ENCODE measurements around the gene FOXO3. TPM values are rescaled to one million over a fixed set of nuclear protein-coding genes. Genes with fewer than 3 reads are reported as not detected.

FOXO3 gene
- polyA plus RNA-seq, 1 of the 3 experiments (the other 2 are of a cell fraction), result 8.1 TPM

- Histone ChIP-seq H3K4me1 (ENCODE audit: control insufficient read depth in 1 of 2, insufficient read depth in 2 of 2, low read depth in 1 of 2, low read length in 1 of 2) (peaks cover 0 to 2% of the 10 kb centered on the region in 2 experiments; a peak in 1 of 4 replicates), H3K79me2 (ENCODE audit: insufficient read depth) (no peaks in the 10 kb centered on the region), H3K27ac (ENCODE audit: low read depth in 2 of 2, low read length in 1 of 2) (no peak overlapping the region), H2AFZ (ENCODE audit: low read depth) (no peak overlapping the region), H3K9ac (no peak overlapping the region), H4K20me1 (ENCODE audit: insufficient read depth) (no peaks in the 10 kb centered on the region), H3F3A (replicated peaks; ENCODE audit: insufficient read depth) (no peaks in the 10 kb centered on the region), H3K4me3 (ENCODE audit: low read depth in 2 of 2, low read length in 1 of 2) (no peak overlapping the region), H3K27me3 (ENCODE audit: insufficient read depth) (no peaks in the 10 kb centered on the region), H3K36me3 (replicated peaks in 1 of 2; ENCODE audit: control insufficient read depth in 1 of 2, insufficient read depth in 2 of 2, low read length in 1 of 2) (no peaks in the 10 kb centered on the region), H3K9me3 (no peaks in the 10 kb centered on the region; the same call in none of the 2 replicates), H3K9me2 (no peaks in the 10 kb centered on the region), H3K4me2 (no peak overlapping the region)
- ChIA-PET CTCF (interaction anchor here (1.2 to 3.0 kb wide), 2 partner anchors 420 to 422 kb away, joined by 3 to 8 read pairs; no protein-coding TSS in a partner anchor), POLR2A (interaction anchor here (1.2 kb wide), 1 partner anchor 25 kb away, joined by 3 read pairs; no protein-coding TSS in a partner anchor)
- no peak for DNase-seq
- TF ChIP-seq RFX5 (IDR thresholded peaks at IDR 0.05; ENCODE audit: low read length) (no peak), EZH2phosphoT487 (IDR thresholded peaks at IDR 0.05; ENCODE audit: borderline replicate concordance, low read depth) (no peak), RXRA (IDR thresholded peaks at IDR 0.05; ENCODE audit: borderline replicate concordance, low read depth) (no peak), CHD2 (IDR thresholded peaks at IDR 0.05; ENCODE audit: low read length, partially characterized antibody) (no peak), IRF3 (IDR thresholded peaks at IDR 0.05; ENCODE audit: low read depth, low read length) (no peak), EP300 (IDR thresholded peaks at IDR 0.05; ENCODE audit: borderline replicate concordance in 1 of 2, low read depth in 1 of 2, low read length in 1 of 2) (no peak), NRF1 (IDR thresholded peaks at IDR 0.05; ENCODE audit: low read depth, low read length) (no peak), RAD21 (IDR thresholded peaks at IDR 0.05; ENCODE audit: low read length) (no peak), CTCF (IDR thresholded peaks at IDR 0.05) (no peak), ELF1 (IDR thresholded peaks at IDR 0.05) (no peak), MXI1 (IDR thresholded peaks at IDR 0.05; ENCODE audit: low read depth, low read length) (no peak), REST (IDR thresholded peaks at IDR 0.05; ENCODE audit: low read depth, low read length) (no peak), POLR2AphosphoS5 (IDR thresholded peaks at IDR 0.05; ENCODE audit: low read depth, low read length) (no peak), PBX3 (IDR thresholded peaks at IDR 0.05) (no peak), USF1 (IDR thresholded peaks at IDR 0.05; ENCODE audit: borderline replicate concordance, low read depth) (no peak), MEF2A (IDR thresholded peaks at IDR 0.05; ENCODE audit: borderline replicate concordance, low read depth) (no peak), FOSL2 (IDR thresholded peaks at IDR 0.05; ENCODE audit: borderline replicate concordance, low read depth) (no peak), FOXM1 (IDR thresholded peaks at IDR 0.05; ENCODE audit: low read depth) (no peak), NFIC (IDR thresholded peaks at IDR 0.05; ENCODE audit: borderline replicate concordance) (no peak), FOXJ3 (CRISPR knock-in tag; IDR thresholded peaks at IDR 0.05) (no peak)
- 75% methylated on average over 10 of the region's 11 CpGs for WGBS (ENCODE audit: low lambda C conversion rate)
Measured at GRCh38 chr6:108535114-108535742, 25.5 kb upstream of the FOXO3 start.

Measured in SK-N-SH (cell line).